Activated CD4-positive, alpha-beta T cell treated with anti-CD3 and anti-CD28 coated beads, Interleukin-2, amount 50 U/mL, for 4 hours (primary cell): ENCODE data around the gene FAM50B.

ENCODE experiments used
- DNase-seq, 2 experiments: peaks; one replicate each; pipeline ENCODE4 v3.0.0-alpha.2; 2020

Gene FAM50B

GRCh38 chr6:3898265-3898994 is 49.3 kb downstream of the FAM50B start:
- no peak for DNase-seq

- DNase-seq: no peak
Observed at GRCh38 chr6:3899061-3899460, 49.9 kb downstream of the FAM50B start.

- no peak for DNase-seq
Observed at GRCh38 chr6:3899970-3900439, 50.8 kb downstream of the FAM50B start.
